H9 (cell line): ENCODE results near the gene SBF1. TPM values are rescaled to one million over a fixed set of nuclear protein-coding genes. Genes with fewer than 3 reads are reported as not detected.

Experiments
- DNase-seq: peaks from one replicate; pipeline ENCODE4 v3.0.0-alpha.2; 2017
- H2AFZ ChIP-seq: one replicate; pipeline ENCODE4 v1.6.1; 2013; ENCODE audit warnings: mild to moderate bottlenecking, low read length, control low read depth, moderate library complexity
- H2AK5ac ChIP-seq: 2 replicates; pipeline ENCODE4 v1.6.1; 2013; ENCODE audit warnings: low read length, control low read depth, mixed read lengths; ENCODE audit not compliant: insufficient read length
- H2BK120ac ChIP-seq: one replicate; pipeline ENCODE4 v1.6.1; 2013; ENCODE audit warnings: low read depth, mild to moderate bottlenecking, low read length, control low read depth, inconsistent platforms; ENCODE audit not compliant: poor library complexity, severe bottlenecking
- H2BK12ac ChIP-seq: 2 replicates; pipeline ENCODE4 v1.6.1; 2013; ENCODE audit warnings: low read length, control low read depth, mixed read lengths, low read depth; ENCODE audit not compliant: insufficient read length
- H2BK15ac ChIP-seq: 2 replicates; pipeline ENCODE4 v1.6.1; 2013; ENCODE audit warnings: low read depth, low read length, control low read depth
- H2BK20ac ChIP-seq: one replicate; pipeline ENCODE4 v1.6.1; 2013; ENCODE audit warnings: low read depth, mild to moderate bottlenecking, low read length, control low read depth, inconsistent platforms; ENCODE audit not compliant: poor library complexity, severe bottlenecking
- H2BK5ac ChIP-seq: 2 replicates; pipeline ENCODE4 v1.6.1; 2013; ENCODE audit warnings: low read length, control low read depth, mixed read lengths; ENCODE audit not compliant: insufficient read length
- H3K14ac ChIP-seq: 2 replicates; pipeline ENCODE4 v1.6.1; 2013; ENCODE audit warnings: low read length, control low read depth; ENCODE audit not compliant: insufficient read depth
- H3K18ac ChIP-seq: 2 replicates; pipeline ENCODE4 v1.6.1; 2013; ENCODE audit warnings: low read depth, mild to moderate bottlenecking, mixed read lengths, low read length, control low read depth; ENCODE audit not compliant: insufficient read length
- H3K23ac ChIP-seq: 2 replicates; pipeline ENCODE4 v1.6.1; 2013; ENCODE audit warnings: low read length, control low read depth, mixed read lengths, low read depth; ENCODE audit not compliant: insufficient read length
- H3K23me2 ChIP-seq: 2 replicates; pipeline ENCODE4 v1.6.1; 2013; ENCODE audit warnings: low read depth, mild to moderate bottlenecking, mixed read lengths, low read length, control low read depth; ENCODE audit not compliant: insufficient read length, poor library complexity, severe bottlenecking
- H3K27ac ChIP-seq: 2 replicates; pipeline ENCODE4 v1.5.1; 2013; ENCODE audit warnings: low read length, control low read depth, mixed read lengths, low read depth; ENCODE audit not compliant: insufficient read length
- H3K27me3 ChIP-seq: 2 replicates; pipeline ENCODE4 v1.6.1; 2013; ENCODE audit warnings: low read length, control low read depth, inconsistent platforms; ENCODE audit not compliant: insufficient read depth
- H3K4ac ChIP-seq: 2 replicates; pipeline ENCODE4 v1.6.1; 2013; ENCODE audit warnings: low read depth, mild to moderate bottlenecking, control low read depth, inconsistent platforms, low read length, moderate library complexity
- H3K4me1 ChIP-seq: 2 replicates; pipeline ENCODE4 v1.6.1; 2013; ENCODE audit warnings: low read length, control low read depth, inconsistent platforms; ENCODE audit not compliant: insufficient read depth
- H3K4me2 ChIP-seq: 2 replicates; pipeline ENCODE4 v1.6.1; 2013; ENCODE audit warnings: low read length, control low read depth, mixed read lengths; ENCODE audit not compliant: insufficient read length, insufficient read depth
- H3K56ac ChIP-seq: 2 replicates; pipeline ENCODE4 v1.6.1; 2013; ENCODE audit warnings: low read depth, mild to moderate bottlenecking, mixed read lengths, low read length, control low read depth; ENCODE audit not compliant: insufficient read length
- H3K79me1 ChIP-seq: 2 replicates; pipeline ENCODE4 v1.6.1; 2013; ENCODE audit warnings: low read depth, mild to moderate bottlenecking, moderate library complexity, low read length, control low read depth, inconsistent platforms; ENCODE audit not compliant: insufficient read depth, poor library complexity, severe bottlenecking
- H3K79me2 ChIP-seq: 2 replicates; pipeline ENCODE4 v1.6.1; 2013; ENCODE audit warnings: low read length, control low read depth, inconsistent platforms; ENCODE audit not compliant: insufficient read depth
- H3K9ac ChIP-seq: 2 replicates; pipeline ENCODE4 v1.6.1; 2013; ENCODE audit warnings: low read length, control low read depth, mixed read lengths; ENCODE audit not compliant: insufficient read length; ENCODE audit errors: extremely low read depth
- H3K9me3 ChIP-seq: one replicate; pipeline ENCODE4 v1.6.1; 2013; ENCODE audit warnings: low read depth, low read length, inconsistent platforms; ENCODE audit not compliant: control insufficient read depth
- H3T11ph ChIP-seq: one replicate; pipeline ENCODE4 v1.6.1; 2013; ENCODE audit warnings: mild to moderate bottlenecking, low read length, control low read depth, inconsistent platforms
- H4K20me1 ChIP-seq: one replicate; pipeline ENCODE4 v1.6.1; 2013; ENCODE audit not compliant: control insufficient read depth, insufficient read length, insufficient read depth
- H4K5ac ChIP-seq: 2 replicates; pipeline ENCODE4 v1.6.1; 2013; ENCODE audit warnings: low read depth, mild to moderate bottlenecking, mixed read lengths, low read length, control low read depth; ENCODE audit not compliant: insufficient read length
- H4K8ac ChIP-seq: replicated peaks from 2 replicates; pipeline ENCODE4 v1.6.1; 2013; ENCODE audit warnings: low read length, control low read depth, mixed read lengths, low read depth; ENCODE audit not compliant: insufficient read length
- H4K91ac ChIP-seq: 2 replicates; pipeline ENCODE4 v1.6.1; 2013; ENCODE audit warnings: low read depth, mild to moderate bottlenecking, moderate library complexity, mixed read lengths, low read length, control low read depth; ENCODE audit not compliant: insufficient read length
- H3K27ac Mint-ChIP-seq, 3 experiments: 2 replicates in 2 of 3; 3 replicates in 1 of 3; pipeline ENCODE4 v1.8.0; 2020 to 2021; ENCODE audit warnings: mixed read lengths in 3 of 3, mild to moderate bottlenecking in 1 of 3, moderate library complexity in 1 of 3
- H3K27me3 Mint-ChIP-seq: 2 replicates; pipeline ENCODE4 v1.8.0; 2021; ENCODE audit warnings: low read depth, mild to moderate bottlenecking, moderate library complexity, mixed read lengths
- H3K36me3 Mint-ChIP-seq, 3 experiments: 2 replicates in 2 of 3; 3 replicates in 1 of 3; pipeline ENCODE4 v1.8.0; 2020 to 2021; ENCODE audit warnings: low read depth in 3 of 3, mixed read lengths in 3 of 3; ENCODE audit not compliant: insufficient read depth in 1 of 3
- H3K4me1 Mint-ChIP-seq, 2 experiments: 2 replicates each; pipeline ENCODE4 v1.8.0; 2020; ENCODE audit warnings: mixed read lengths in 2 of 2
- H3K4me3 Mint-ChIP-seq, 2 experiments: 2 replicates in 1 of 2; 3 replicates in 1 of 2; pipeline ENCODE4 v1.8.0; 2020 to 2021; ENCODE audit warnings: mild to moderate bottlenecking in 2 of 2, mixed read lengths in 2 of 2, moderate library complexity in 1 of 2
- H3K9me3 Mint-ChIP-seq, 2 experiments: 2 replicates in 1 of 2; 3 replicates in 1 of 2; pipeline ENCODE4 v1.8.0; 2020; ENCODE audit warnings: mild to moderate bottlenecking in 2 of 2, mixed read lengths in 2 of 2, moderate library complexity in 1 of 2
- WGBS: extraction: QIAGEN DNeasy Blood & Tissue Kit; methylation state at CpG from one replicate; pipeline ENCODE4 v1.1.7; 2013; ENCODE audit warnings: missing lambda C conversion rate, low lambda C conversion rate, mixed read lengths; ENCODE audit not compliant: insufficient read length; ENCODE audit errors: extremely low coverage; 5-methylcytosine and 5-hydroxymethylcytosine counted together
- total RNA-seq: library from RNA; stranded (reverse); gene quantifications from 2 replicates; pipeline ENCODE4 v1.2.1, GENCODE V29; 2021
- TF ChIP-seq, protein P1 (sequence below): fragments of 200-600 bp; sonication (generic); conservative IDR thresholded peaks from 3 replicates; pipeline ENCODE4 v1.8.0; 2021; ENCODE audit warnings: antibody characterized with exemption, mild to moderate bottlenecking

The SBF1 gene
- total RNA-seq, 1 experiment from 2014 or later, result 69.8 TPM

GRCh38 chr22:50516891-50517290, 42.1 kb upstream of the SBF1 start:
- no CpG with 5 or more reads among the region's 16 CpGs for WGBS
- no peaks in the 10 kb centered on the region for H3K27me3 Mint-ChIP-seq
- H3K79me2 ChIP-seq, result peaks cover 4% of the 10 kb centered on the region; the same call in 1 of the 2 replicates

More at GRCh38 chr22:50516891-50517290, 42.1 kb upstream of the SBF1 start:
- H3K23me2 ChIP-seq, result no peaks in the 10 kb centered on the region
- no peak overlapping the region for H2BK20ac ChIP-seq
- no peak overlapping the region for H3K9ac ChIP-seq
- H2BK15ac ChIP-seq, result no peak overlapping the region
- no peak overlapping the region for H3K27ac ChIP-seq
- Mint-ChIP-seq H3K4me1 (no peaks in the 10 kb centered on the region), H3K36me3 (peaks cover 5 to 52% (median 42%) of the 10 kb centered on the region in 3 experiments), H3K4me3 (no peak overlapping the region), H3K27ac (no peak overlapping the region), H3K9me3 (no peaks in the 10 kb centered on the region)
- H3K9me3 ChIP-seq, result no peaks in the 10 kb centered on the region
- no peak for DNase-seq
- H3K14ac ChIP-seq, result no peak overlapping the region
- H3K4ac ChIP-seq, result no peak overlapping the region
- H3K18ac ChIP-seq, result no peak overlapping the region
- no peak overlapping the region for H2BK12ac ChIP-seq
- no peaks in the 10 kb centered on the region for H3K4me1 ChIP-seq
- H4K8ac ChIP-seq, result no peak overlapping the region
- H2BK5ac ChIP-seq, result no peak overlapping the region
- H3K23ac ChIP-seq, result no peak overlapping the region
- H3K56ac ChIP-seq, result no peak overlapping the region
- H4K20me1 ChIP-seq, result peaks cover 3% of the 10 kb centered on the region
- H2AFZ ChIP-seq, result no peak overlapping the region
- H2AK5ac ChIP-seq, result no peak overlapping the region
- TF ChIP-seq, protein P1, sequence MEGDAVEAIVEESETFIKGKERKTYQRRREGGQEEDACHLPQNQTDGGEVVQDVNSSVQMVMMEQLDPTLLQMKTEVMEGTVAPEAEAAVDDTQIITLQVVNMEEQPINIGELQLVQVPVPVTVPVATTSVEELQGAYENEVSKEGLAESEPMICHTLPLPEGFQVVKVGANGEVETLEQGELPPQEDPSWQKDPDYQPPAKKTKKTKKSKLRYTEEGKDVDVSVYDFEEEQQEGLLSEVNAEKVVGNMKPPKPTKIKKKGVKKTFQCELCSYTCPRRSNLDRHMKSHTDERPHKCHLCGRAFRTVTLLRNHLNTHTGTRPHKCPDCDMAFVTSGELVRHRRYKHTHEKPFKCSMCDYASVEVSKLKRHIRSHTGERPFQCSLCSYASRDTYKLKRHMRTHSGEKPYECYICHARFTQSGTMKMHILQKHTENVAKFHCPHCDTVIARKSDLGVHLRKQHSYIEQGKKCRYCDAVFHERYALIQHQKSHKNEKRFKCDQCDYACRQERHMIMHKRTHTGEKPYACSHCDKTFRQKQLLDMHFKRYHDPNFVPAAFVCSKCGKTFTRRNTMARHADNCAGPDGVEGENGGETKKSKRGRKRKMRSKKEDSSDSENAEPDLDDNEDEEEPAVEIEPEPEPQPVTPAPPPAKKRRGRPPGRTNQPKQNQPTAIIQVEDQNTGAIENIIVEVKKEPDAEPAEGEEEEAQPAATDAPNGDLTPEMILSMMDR, result no peak
- H3T11ph ChIP-seq, result no peak overlapping the region
- H2BK120ac ChIP-seq, result no peak overlapping the region
- no peak overlapping the region for H4K91ac ChIP-seq
- H3K4me2 ChIP-seq, result no peak overlapping the region
- peaks cover 3% of the 10 kb centered on the region for H3K79me1 ChIP-seq
- no peak overlapping the region for H4K5ac ChIP-seq
- no peaks in the 10 kb centered on the region for H3K27me3 ChIP-seq
